HepG2 (cell line): Measurements from ENCODE around the gene KCNAB2. TPM values are rescaled to one million over a fixed set of nuclear protein-coding genes. Genes with fewer than 3 reads are reported as not detected.

Source experiments
- ARID2 ChIP-seq: sonication (generic); formaldehyde crosslinking; IDR thresholded peaks from 2 replicates; pipeline ENCODE4 v1.8.1; 2022; ENCODE audit warnings: mild to moderate bottlenecking, missing genetic modification reagents, borderline replicate concordance
- CBX5 ChIP-seq: sonication (generic); formaldehyde crosslinking; IDR thresholded peaks from 2 replicates; pipeline ENCODE4 v1.4.0; 2020; ENCODE audit warnings: missing genetic modification reagents, borderline replicate concordance
- CREM ChIP-seq, 2 experiments: sonication (generic) in 1 of 2; formaldehyde crosslinking in 1 of 2; IDR thresholded peaks; 2 replicates each; pipeline versions ENCODE4 v1.4.0 to v1.6.1; 2016 to 2020; ENCODE audit warnings: antibody characterized with exemption in 1 of 2, mild to moderate bottlenecking in 1 of 2, missing genetic modification reagents in 1 of 2
- GATAD1 ChIP-seq: IDR thresholded peaks from 2 replicates; pipeline ENCODE4 v1.6.1; 2016; ENCODE audit warnings: missing genetic modification reagents, missing compliant biosample characterization
- KDM4B ChIP-seq: sonication (generic); formaldehyde crosslinking; IDR thresholded peaks from 2 replicates; pipeline ENCODE4 v1.4.0; 2020; ENCODE audit warnings: missing genetic modification reagents
- NONO ChIP-seq, 2 experiments: fragments of 450-650 bp in 1 of 2; sonication (generic) in 1 of 2; formaldehyde crosslinking in 1 of 2; IDR thresholded peaks in 1 of 2; conservative IDR thresholded peaks in 1 of 2; 2 replicates each; pipeline versions ENCODE4 v1.6.1 to v1.8.0; 2017 to 2022; ENCODE audit warnings: mild to moderate bottlenecking in 1 of 2, missing genetic modification reagents in 1 of 2, moderate library complexity in 1 of 2
- PAWR ChIP-seq: sonication (generic); formaldehyde crosslinking; IDR thresholded peaks from 2 replicates; pipeline ENCODE4 v1.4.0; 2020; ENCODE audit warnings: missing genetic modification reagents, mild to moderate bottlenecking, borderline replicate concordance
- PHF5A ChIP-seq: IDR thresholded peaks from one replicate; pipeline ENCODE4 v1.6.1; 2018; ENCODE audit warnings: low read depth, missing genetic modification reagents; ENCODE audit not compliant: unreplicated experiment
- SIX1 ChIP-seq: sonication (generic); formaldehyde crosslinking; IDR thresholded peaks from 2 replicates; pipeline ENCODE4 v1.4.0; 2020; ENCODE audit warnings: missing genetic modification reagents, borderline replicate concordance
- SP1 ChIP-seq, 2 experiments: fragments of 450-650 bp in 1 of 2; sonication (generic) in 1 of 2; formaldehyde crosslinking in 1 of 2; IDR thresholded peaks; 2 replicates each; pipeline versions ENCODE4 v1.4.0 to v1.6.1; 2016 to 2020; ENCODE audit warnings: missing genetic modification reagents in 1 of 2
- TBL1XR1 ChIP-seq: fragments of 150-350 bp; IDR thresholded peaks from 2 replicates; pipeline ENCODE4 v1.6.1; 2014; ENCODE audit warnings: borderline replicate concordance, low read length; ENCODE audit not compliant: partially characterized antibody
- ZBTB4 ChIP-seq: sonication (generic); formaldehyde crosslinking; IDR thresholded peaks from 2 replicates; pipeline ENCODE4 v1.4.0; 2020; ENCODE audit warnings: missing genetic modification reagents, mild to moderate bottlenecking, borderline replicate concordance
- ZFP82 ChIP-seq: sonication (generic); formaldehyde crosslinking; IDR thresholded peaks from 2 replicates; pipeline ENCODE4 v1.5.1; 2020; ENCODE audit warnings: mild to moderate bottlenecking, missing genetic modification reagents, borderline replicate concordance
- ZNF180 ChIP-seq: sonication (generic); formaldehyde crosslinking; IDR thresholded peaks from 2 replicates; pipeline ENCODE4 v1.4.0; 2020; ENCODE audit warnings: low read depth, missing genetic modification reagents, borderline replicate concordance
- ZNF205 ChIP-seq: IDR thresholded peaks from 2 replicates; pipeline ENCODE4 v1.6.1; 2018; ENCODE audit warnings: missing biosample characterization, missing genetic modification reagents
- ZNF614 ChIP-seq: IDR thresholded peaks from 2 replicates; pipeline ENCODE4 v1.6.1; 2018; ENCODE audit warnings: missing biosample characterization, missing genetic modification reagents, inconsistent platforms, borderline replicate concordance
- ZNF781 ChIP-seq: sonication (generic); formaldehyde crosslinking; IDR thresholded peaks from 2 replicates; pipeline ENCODE4 v1.5.1; 2020; ENCODE audit warnings: borderline replicate concordance, mild to moderate bottlenecking, missing genetic modification reagents; ENCODE audit errors: not compliant biosample characterization
- polyA plus RNA-seq, 8 experiments: library from polyadenylated mRNA; depleted of rRNA in 3 of 8; stranded (reverse) in 7 of 8; unstranded in 1 of 8; fragments of >200 nt; fragmentation: Illumina TruSeq in 4 of 8; extraction: Trizol in 4 of 8; gene quantifications; 2 replicates each; pipeline versions ENCODE4 v1.2.1 to v1.2.3, GENCODE V29; 2011 to 2016; ENCODE audit warnings: low read depth in 4 of 8, missing spikeins in 1 of 8, mixed read lengths in 1 of 8; ENCODE audit not compliant: insufficient read depth in 1 of 8
- total RNA-seq, 5 experiments: library from RNA; depleted of rRNA; stranded (reverse); fragments of >200 nt; fragmentation: Illumina TruSeq; extraction: Trizol; gene quantifications; 2 replicates each; pipeline ENCODE4 v1.2.3, GENCODE V29; 2016; ENCODE audit warnings: low read depth in 1 of 5
- TF ChIP-seq, protein P1 (sequence below): sonication (generic); formaldehyde crosslinking; IDR thresholded peaks from 2 replicates; pipeline ENCODE4 v1.4.0; 2020; ENCODE audit warnings: missing genetic modification reagents
- TF ChIP-seq, protein P2 (sequence below): sonication (generic); formaldehyde crosslinking; conservative IDR thresholded peaks from 2 replicates; pipeline ENCODE4 v1.5.0; 2020; ENCODE audit warnings: missing genetic modification reagents
- TF ChIP-seq, protein P3 (sequence below): IDR thresholded peaks from 2 replicates; pipeline ENCODE4 v1.6.1; 2016; ENCODE audit warnings: missing compliant biosample characterization, missing genetic modification reagents, borderline replicate concordance

Gene KCNAB2
- total and polyA plus RNA-seq, 2 of the 13 experiments (the other 11 are each of a cell fraction or from before 2014, with no cell fraction given) = 6.2 to 8.8 TPM

DNA sequence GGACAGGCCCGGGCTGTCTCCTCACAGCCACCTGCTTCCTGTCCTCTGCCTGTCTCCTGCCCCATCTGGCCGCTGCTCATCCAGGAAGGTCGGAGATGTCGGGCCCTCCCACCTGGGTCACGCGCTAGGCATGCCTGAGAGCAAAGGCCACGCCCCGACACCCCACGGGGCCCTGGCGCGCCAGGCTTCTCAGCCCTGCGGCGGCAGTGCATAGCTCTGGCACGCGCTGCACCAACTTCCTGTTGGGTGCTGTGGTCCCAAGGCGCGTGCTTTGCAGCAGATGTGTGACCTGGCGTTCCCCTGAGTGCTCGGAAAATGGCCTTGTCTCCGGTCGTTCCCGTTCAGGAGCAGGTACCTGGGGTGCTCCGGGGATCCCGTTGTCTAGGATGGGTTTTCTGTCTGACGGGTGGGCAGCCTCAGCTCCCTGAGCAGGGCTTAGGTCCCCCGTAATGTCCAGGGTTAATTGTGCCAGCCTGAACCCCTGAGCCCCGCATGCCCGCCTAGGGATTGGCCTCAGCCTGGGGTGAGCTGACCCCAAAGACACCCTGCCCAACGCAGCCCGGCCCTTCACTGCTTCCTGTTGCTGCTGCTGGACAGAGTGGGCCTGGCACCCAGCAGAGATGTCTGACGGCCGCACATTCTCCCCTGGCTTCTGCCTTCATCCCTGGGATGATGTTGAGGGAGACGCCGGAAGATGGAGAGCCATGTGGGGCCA is 19.4 kb upstream of the KCNAB2 start (continued):
- no peak for TF ChIP-seq ZBTB4
- TF ChIP-seq NONO (IDR thresholded peaks at IDR 0.05) = no peak
- peak; percentile 65; the same call in 1 of the 2 replicates for TF ChIP-seq NONO (CRISPR knock-in tag; conservative IDR thresholded peaks at IDR 0.05)
- TF ChIP-seq ZNF205 (CRISPR knock-in tag) = peak; percentile 92
- TF ChIP-seq ZNF180 (CRISPR knock-in tag) = peak; percentile 43; the same call in 1 of the 2 replicates
- TF ChIP-seq PHF5A (CRISPR knock-in tag) = no peak
- TF ChIP-seq PAWR (CRISPR knock-in tag) = no peak
- TF ChIP-seq, protein P1, sequence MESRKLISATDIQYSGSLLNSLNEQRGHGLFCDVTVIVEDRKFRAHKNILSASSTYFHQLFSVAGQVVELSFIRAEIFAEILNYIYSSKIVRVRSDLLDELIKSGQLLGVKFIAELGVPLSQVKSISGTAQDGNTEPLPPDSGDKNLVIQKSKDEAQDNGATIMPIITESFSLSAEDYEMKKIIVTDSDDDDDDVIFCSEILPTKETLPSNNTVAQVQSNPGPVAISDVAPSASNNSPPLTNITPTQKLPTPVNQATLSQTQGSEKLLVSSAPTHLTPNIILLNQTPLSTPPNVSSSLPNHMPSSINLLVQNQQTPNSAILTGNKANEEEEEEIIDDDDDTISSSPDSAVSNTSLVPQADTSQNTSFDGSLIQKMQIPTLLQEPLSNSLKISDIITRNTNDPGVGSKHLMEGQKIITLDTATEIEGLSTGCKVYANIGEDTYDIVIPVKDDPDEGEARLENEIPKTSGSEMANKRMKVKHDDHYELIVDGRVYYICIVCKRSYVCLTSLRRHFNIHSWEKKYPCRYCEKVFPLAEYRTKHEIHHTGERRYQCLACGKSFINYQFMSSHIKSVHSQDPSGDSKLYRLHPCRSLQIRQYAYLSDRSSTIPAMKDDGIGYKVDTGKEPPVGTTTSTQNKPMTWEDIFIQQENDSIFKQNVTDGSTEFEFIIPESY (CRISPR knock-in tag) = no peak
- no peak for TF ChIP-seq TBL1XR1
- TF ChIP-seq ZFP82 (CRISPR knock-in tag) = 0 out of 2 replicates have a peak, but pooled peaks have one; percentile 30
- TF ChIP-seq ZNF614 (CRISPR knock-in tag) = no peak
- peak; percentile 38; the same call in 1 of the 2 replicates for TF ChIP-seq KDM4B (CRISPR knock-in tag)
- TF ChIP-seq SP1 (IDR thresholded peaks at IDR 0.05) = no peak
- TF ChIP-seq SP1 (CRISPR knock-in tag; IDR thresholded peaks at IDR 0.05) = peak; percentile 76
- peak; percentile 42 for TF ChIP-seq ZNF781 (CRISPR knock-in tag)
- no peak for TF ChIP-seq ARID2 (CRISPR knock-in tag)
- TF ChIP-seq, protein P2, sequence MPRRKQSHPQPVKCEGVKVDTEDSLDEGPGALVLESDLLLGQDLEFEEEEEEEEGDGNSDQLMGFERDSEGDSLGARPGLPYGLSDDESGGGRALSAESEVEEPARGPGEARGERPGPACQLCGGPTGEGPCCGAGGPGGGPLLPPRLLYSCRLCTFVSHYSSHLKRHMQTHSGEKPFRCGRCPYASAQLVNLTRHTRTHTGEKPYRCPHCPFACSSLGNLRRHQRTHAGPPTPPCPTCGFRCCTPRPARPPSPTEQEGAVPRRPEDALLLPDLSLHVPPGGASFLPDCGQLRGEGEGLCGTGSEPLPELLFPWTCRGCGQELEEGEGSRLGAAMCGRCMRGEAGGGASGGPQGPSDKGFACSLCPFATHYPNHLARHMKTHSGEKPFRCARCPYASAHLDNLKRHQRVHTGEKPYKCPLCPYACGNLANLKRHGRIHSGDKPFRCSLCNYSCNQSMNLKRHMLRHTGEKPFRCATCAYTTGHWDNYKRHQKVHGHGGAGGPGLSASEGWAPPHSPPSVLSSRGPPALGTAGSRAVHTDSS (CRISPR knock-in tag) = no peak
- TF ChIP-seq CBX5 (CRISPR knock-in tag) = no peak
- TF ChIP-seq, protein P3, sequence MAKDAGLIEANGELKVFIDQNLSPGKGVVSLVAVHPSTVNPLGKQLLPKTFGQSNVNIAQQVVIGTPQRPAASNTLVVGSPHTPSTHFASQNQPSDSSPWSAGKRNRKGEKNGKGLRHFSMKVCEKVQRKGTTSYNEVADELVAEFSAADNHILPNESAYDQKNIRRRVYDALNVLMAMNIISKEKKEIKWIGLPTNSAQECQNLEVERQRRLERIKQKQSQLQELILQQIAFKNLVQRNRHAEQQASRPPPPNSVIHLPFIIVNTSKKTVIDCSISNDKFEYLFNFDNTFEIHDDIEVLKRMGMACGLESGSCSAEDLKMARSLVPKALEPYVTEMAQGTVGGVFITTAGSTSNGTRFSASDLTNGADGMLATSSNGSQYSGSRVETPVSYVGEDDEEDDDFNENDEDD (CRISPR knock-in tag) = peak; percentile 88; the same call in 1 of the 2 replicates
- TF ChIP-seq SIX1 (CRISPR knock-in tag) = no peak
- TF ChIP-seq GATAD1 (CRISPR knock-in tag) = peak; percentile 45; the same call in 1 of the 2 replicates
- TF ChIP-seq CREM (IDR thresholded peaks at IDR 0.05) = no peak
- no peak for TF ChIP-seq CREM (CRISPR knock-in tag; IDR thresholded peaks at IDR 0.05)
